HEK293 (cell line): ENCODE results near the gene RAB44.

Source experiments
- CTCF ChIA-PET: fragments of 350-600 bp; formaldehyde crosslinking; extraction: SDS; loops from one replicate; lab custom pipeline; 2021; ENCODE audit warnings: antibody characterized with exemption; lab: Yijun Ruan, JAX
- POLR2A ChIA-PET: fragments of 300-600 bp; formaldehyde crosslinking; extraction: SDS; loops from one replicate; lab custom pipeline; 2020; ENCODE audit warnings: antibody characterized with exemption, inconsistent platforms; lab: Yijun Ruan, JAX
- H3K27ac ChIP-seq: fragments of 200-500 bp; sonication (Bioruptor generic); 2 replicates; pipeline ENCODE4 v1.5.1; 2014; ENCODE audit warnings: low read depth, low read length, control low read depth, inconsistent platforms; ENCODE audit errors: extremely low read depth
- H3K36me3 ChIP-seq, 2 experiments: fragments of 200-500 bp in 1 of 2; sonication (Bioruptor generic) in 1 of 2; 1 replicate in 1 of 2; 2 replicates in 1 of 2; pipeline ENCODE4 v1.5.1; 2014 to 2017; ENCODE audit warnings: inconsistent platforms in 2 of 2, low read length in 2 of 2; ENCODE audit not compliant: control insufficient read depth in 2 of 2, insufficient read depth in 1 of 2
- H3K4me1 ChIP-seq: fragments of 200-500 bp; sonication (Bioruptor generic); 2 replicates; pipeline ENCODE4 v1.5.1; 2014; ENCODE audit warnings: mild to moderate bottlenecking, low read length, inconsistent platforms; ENCODE audit not compliant: control insufficient read depth, insufficient read depth
- H3K4me3 ChIP-seq: 2 replicates; pipeline ENCODE4 v1.5.1; 2011; ENCODE audit warnings: low read depth, mild to moderate bottlenecking, control low read depth, low read length, moderate library complexity
- H3K9me3 ChIP-seq: fragments of 200-500 bp; sonication (Bioruptor generic); 2 replicates; pipeline ENCODE4 v1.5.1; 2014; ENCODE audit warnings: low read depth, low read length, inconsistent platforms; ENCODE audit not compliant: control insufficient read depth, insufficient read depth
- IKZF3 ChIP-seq: fragments of 450-650 bp; IDR thresholded peaks from 2 replicates; pipeline ENCODE4 v1.5.0; 2018; ENCODE audit warnings: missing biosample characterization, mild to moderate bottlenecking, missing genetic modification characterization, moderate library complexity
- KLF7 ChIP-seq: fragments of 450-650 bp; formaldehyde crosslinking; IDR thresholded peaks from 2 replicates; pipeline ENCODE4 v1.5.1; 2016; ENCODE audit warnings: missing biosample characterization, missing genetic modification characterization, borderline replicate concordance
- MYNN ChIP-seq: fragments of 450-650 bp; formaldehyde crosslinking; IDR thresholded peaks from 2 replicates; pipeline ENCODE4 v1.5.1; 2016; ENCODE audit warnings: missing biosample characterization, missing genetic modification characterization, borderline replicate concordance
- PRDM1 ChIP-seq: fragments of 450-650 bp; formaldehyde crosslinking; IDR thresholded peaks from 2 replicates; pipeline ENCODE4; 2016; ENCODE audit warnings: missing biosample characterization, missing genetic modification characterization
- REPIN1 ChIP-seq: fragments of 450-650 bp; formaldehyde crosslinking; IDR thresholded peaks from 2 replicates; pipeline ENCODE4 v1.5.1; 2017; ENCODE audit warnings: missing biosample characterization, missing genetic modification characterization, low read depth
- SP3 ChIP-seq: fragments of 450-650 bp; formaldehyde crosslinking; IDR thresholded peaks from 2 replicates; pipeline ENCODE4 v1.5.1; 2016; ENCODE audit warnings: missing biosample characterization, missing genetic modification characterization
- WT1 ChIP-seq: fragments of 450-650 bp; formaldehyde crosslinking; IDR thresholded peaks from 2 replicates; pipeline ENCODE4 v1.5.1; 2016; ENCODE audit warnings: missing biosample characterization, missing genetic modification characterization
- ZFP41 ChIP-seq: fragments of 450-650 bp; formaldehyde crosslinking; IDR thresholded peaks from 2 replicates; pipeline ENCODE4 v1.5.1; 2016; ENCODE audit warnings: missing biosample characterization, missing genetic modification characterization, borderline replicate concordance
- ZNF133 ChIP-seq: fragments of 450-650 bp; formaldehyde crosslinking; IDR thresholded peaks from 2 replicates; pipeline ENCODE4 v1.5.1; 2016; ENCODE audit warnings: missing biosample characterization, missing genetic modification characterization
- ZNF366 ChIP-seq: fragments of 450-650 bp; formaldehyde crosslinking; conservative IDR thresholded peaks from 2 replicates; pipeline ENCODE4 v1.5.1; 2016; ENCODE audit warnings: missing biosample characterization, missing genetic modification characterization
- ZNF404 ChIP-seq: fragments of 450-650 bp; formaldehyde crosslinking; IDR thresholded peaks from 2 replicates; pipeline ENCODE4 v1.5.1; 2017; ENCODE audit warnings: missing biosample characterization, missing genetic modification characterization
- ZNF48 ChIP-seq: fragments of 450-650 bp; formaldehyde crosslinking; IDR thresholded peaks from 2 replicates; pipeline ENCODE4 v1.5.1; 2016; ENCODE audit warnings: missing biosample characterization, missing genetic modification characterization
- ZNF514 ChIP-seq: fragments of 450-650 bp; formaldehyde crosslinking; IDR thresholded peaks from 2 replicates; pipeline ENCODE4 v1.5.1; 2016; ENCODE audit warnings: missing biosample characterization, missing genetic modification characterization
- ZNF529 ChIP-seq: fragments of 450-650 bp; formaldehyde crosslinking; IDR thresholded peaks from 2 replicates; pipeline ENCODE4 v1.5.1; 2017; ENCODE audit warnings: missing genetic modification characterization, missing biosample characterization; ENCODE audit not compliant: insufficient replicate concordance
- ZNF558 ChIP-seq: fragments of 450-650 bp; formaldehyde crosslinking; IDR thresholded peaks from 2 replicates; pipeline ENCODE4 v1.5.1; 2016; ENCODE audit warnings: missing biosample characterization, missing genetic modification characterization
- ZNF561 ChIP-seq: fragments of 450-650 bp; IDR thresholded peaks from 2 replicates; pipeline ENCODE4 v1.5.1; 2018; ENCODE audit warnings: missing biosample characterization, missing genetic modification characterization, borderline replicate concordance
- ZNF626 ChIP-seq: fragments of 450-650 bp; sonication (Bioruptor Pico); formaldehyde crosslinking; IDR thresholded peaks from 2 replicates; pipeline ENCODE4 v1.5.1; 2018; ENCODE audit warnings: missing biosample characterization, missing genetic modification characterization, inconsistent platforms
- ZNF629 ChIP-seq: fragments of 450-650 bp; formaldehyde crosslinking; IDR thresholded peaks from 2 replicates; pipeline ENCODE4 v1.5.1; 2017; ENCODE audit warnings: missing biosample characterization, missing genetic modification characterization
- ZNF791 ChIP-seq: fragments of 450-650 bp; formaldehyde crosslinking; IDR thresholded peaks from 2 replicates; pipeline ENCODE4 v1.5.1; 2016; ENCODE audit warnings: missing biosample characterization, missing genetic modification characterization
- ZSCAN16 ChIP-seq: fragments of 450-650 bp; formaldehyde crosslinking; IDR thresholded peaks from 2 replicates; pipeline ENCODE4 v1.5.1; 2016; ENCODE audit warnings: missing biosample characterization, missing genetic modification characterization
- TF ChIP-seq, protein P1 (sequence below): fragments of 450-650 bp; formaldehyde crosslinking; IDR thresholded peaks from 2 replicates; pipeline ENCODE4 v1.5.1; 2017; ENCODE audit warnings: missing biosample characterization, missing genetic modification characterization
- TF ChIP-seq, protein P2 (sequence below): fragments of 450-650 bp; formaldehyde crosslinking; IDR thresholded peaks from 2 replicates; pipeline ENCODE4 v1.5.1; 2016; ENCODE audit warnings: missing biosample characterization, missing genetic modification characterization
- TF ChIP-seq, protein P3 (sequence below): fragments of 450-650 bp; formaldehyde crosslinking; IDR thresholded peaks from 2 replicates; pipeline ENCODE4 v1.5.1; 2017; ENCODE audit warnings: missing biosample characterization, mild to moderate bottlenecking, missing genetic modification characterization, moderate library complexity
- TF ChIP-seq, protein P4 (sequence below): fragments of 450-650 bp; formaldehyde crosslinking; IDR thresholded peaks from 2 replicates; pipeline ENCODE4 v1.5.1; 2016; ENCODE audit warnings: missing biosample characterization, missing genetic modification characterization
- TF ChIP-seq, protein P5 (sequence below): sonication (generic); formaldehyde crosslinking; IDR thresholded peaks from 2 replicates; pipeline ENCODE4 v1.8.1; 2022; ENCODE audit warnings: mild to moderate bottlenecking, moderate library complexity, missing genetic modification reagents

The RAB44 gene

DNA sequence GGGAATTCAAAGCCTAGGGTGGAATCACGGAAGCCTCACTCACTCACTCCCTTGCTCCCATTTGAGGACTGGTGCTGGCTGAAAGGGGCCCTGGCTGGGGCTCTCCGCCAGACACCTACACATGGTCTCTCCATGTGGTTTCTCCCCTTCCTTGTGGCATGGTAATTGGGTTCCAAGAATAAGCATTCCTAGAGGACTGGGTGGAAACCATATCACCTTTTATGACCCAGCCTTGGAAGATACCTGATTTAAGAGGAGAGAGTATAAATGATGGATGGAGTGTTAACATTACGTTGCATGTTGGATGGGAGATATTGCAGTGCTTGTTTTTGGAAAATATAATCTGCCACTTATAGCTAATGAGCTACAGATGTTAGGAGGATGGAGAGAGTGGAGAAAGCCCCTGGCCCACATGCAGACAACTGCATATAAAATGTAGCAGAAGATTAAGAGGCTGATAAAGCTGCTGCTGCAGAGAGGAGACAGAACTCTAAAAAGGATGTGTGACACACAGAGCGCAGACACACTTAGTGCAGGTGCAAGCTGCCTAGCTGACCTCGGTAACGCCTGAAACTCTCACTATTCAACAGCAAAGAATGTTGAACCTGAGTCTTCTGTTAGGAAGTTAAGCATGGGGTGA lies 42.4 kb upstream of the RAB44 start (continued):
- TF ChIP-seq, protein P1, sequence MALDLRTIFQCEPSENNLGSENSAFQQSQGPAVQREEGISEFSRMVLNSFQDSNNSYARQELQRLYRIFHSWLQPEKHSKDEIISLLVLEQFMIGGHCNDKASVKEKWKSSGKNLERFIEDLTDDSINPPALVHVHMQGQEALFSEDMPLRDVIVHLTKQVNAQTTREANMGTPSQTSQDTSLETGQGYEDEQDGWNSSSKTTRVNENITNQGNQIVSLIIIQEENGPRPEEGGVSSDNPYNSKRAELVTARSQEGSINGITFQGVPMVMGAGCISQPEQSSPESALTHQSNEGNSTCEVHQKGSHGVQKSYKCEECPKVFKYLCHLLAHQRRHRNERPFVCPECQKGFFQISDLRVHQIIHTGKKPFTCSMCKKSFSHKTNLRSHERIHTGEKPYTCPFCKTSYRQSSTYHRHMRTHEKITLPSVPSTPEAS: no peak
- no peak for TF ChIP-seq MYNN (tag by site-specific recombination)
- TF ChIP-seq, protein P2, sequence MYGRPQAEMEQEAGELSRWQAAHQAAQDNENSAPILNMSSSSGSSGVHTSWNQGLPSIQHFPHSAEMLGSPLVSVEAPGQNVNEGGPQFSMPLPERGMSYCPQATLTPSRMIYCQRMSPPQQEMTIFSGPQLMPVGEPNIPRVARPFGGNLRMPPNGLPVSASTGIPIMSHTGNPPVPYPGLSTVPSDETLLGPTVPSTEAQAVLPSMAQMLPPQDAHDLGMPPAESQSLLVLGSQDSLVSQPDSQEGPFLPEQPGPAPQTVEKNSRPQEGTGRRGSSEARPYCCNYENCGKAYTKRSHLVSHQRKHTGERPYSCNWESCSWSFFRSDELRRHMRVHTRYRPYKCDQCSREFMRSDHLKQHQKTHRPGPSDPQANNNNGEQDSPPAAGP (tag by site-specific recombination): no peak
- TF ChIP-seq ZSCAN16: no peak
- TF ChIP-seq IKZF3: no peak
- TF ChIP-seq ZNF626 (tag by site-specific recombination): no peak
- no peak for TF ChIP-seq ZFP41 (tag by site-specific recombination)
- no peak for TF ChIP-seq ZNF48 (tag by site-specific recombination)
- no peak for TF ChIP-seq REPIN1 (tag by site-specific recombination)

DNA sequence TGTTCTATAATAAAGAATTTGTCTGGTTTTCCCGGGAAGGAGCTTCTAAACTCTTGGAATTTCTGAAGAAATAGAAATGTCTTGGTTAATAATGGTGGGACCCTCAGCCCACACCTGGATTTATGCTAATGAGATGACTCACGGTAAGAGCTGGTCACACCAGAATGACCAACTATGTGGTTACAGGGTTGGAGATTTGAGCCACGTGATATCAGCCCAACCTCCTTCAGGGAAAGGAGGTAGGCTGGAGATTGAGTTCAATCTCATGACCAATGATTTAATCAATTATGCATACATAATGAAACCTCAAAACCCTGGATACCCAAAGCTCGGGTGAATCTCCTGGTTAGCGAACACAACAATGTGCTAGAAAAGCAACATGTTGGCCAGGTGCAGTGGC lies 41.2 kb upstream of the RAB44 start:
- TF ChIP-seq ZNF133 (tag by site-specific recombination) (no peak), SP3 (no peak)
- TF ChIP-seq, protein P3, sequence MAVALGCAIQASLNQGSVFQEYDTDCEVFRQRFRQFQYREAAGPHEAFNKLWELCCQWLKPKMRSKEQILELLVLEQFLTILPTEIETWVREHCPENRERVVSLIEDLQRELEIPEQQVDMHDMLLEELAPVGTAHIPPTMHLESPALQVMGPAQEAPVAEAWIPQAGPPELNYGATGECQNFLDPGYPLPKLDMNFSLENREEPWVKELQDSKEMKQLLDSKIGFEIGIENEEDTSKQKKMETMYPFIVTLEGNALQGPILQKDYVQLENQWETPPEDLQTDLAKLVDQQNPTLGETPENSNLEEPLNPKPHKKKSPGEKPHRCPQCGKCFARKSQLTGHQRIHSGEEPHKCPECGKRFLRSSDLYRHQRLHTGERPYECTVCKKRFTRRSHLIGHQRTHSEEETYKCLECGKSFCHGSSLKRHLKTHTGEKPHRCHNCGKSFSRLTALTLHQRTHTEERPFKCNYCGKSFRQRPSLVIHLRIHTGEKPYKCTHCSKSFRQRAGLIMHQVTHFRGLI (tag by site-specific recombination): peak; percentile 72; the same call in 1 of the 2 replicates
- ChIA-PET CTCF (interaction anchor here (1.0 to 1.8 kb wide), 4 partner anchors 11 to 103 kb away, joined by 3 to 12 read pairs (median 4); no protein-coding TSS in a partner anchor), POLR2A (no interaction called here)
- Histone ChIP-seq H3K4me1 (peaks cover 10% of the 10 kb centered on the region), H3K4me3 (no peak overlapping the region), H3K27ac (no peak overlapping the region), H3K9me3 (no peaks in the 10 kb centered on the region), H3K36me3 (no peaks in the 10 kb centered on the region)

DNA sequence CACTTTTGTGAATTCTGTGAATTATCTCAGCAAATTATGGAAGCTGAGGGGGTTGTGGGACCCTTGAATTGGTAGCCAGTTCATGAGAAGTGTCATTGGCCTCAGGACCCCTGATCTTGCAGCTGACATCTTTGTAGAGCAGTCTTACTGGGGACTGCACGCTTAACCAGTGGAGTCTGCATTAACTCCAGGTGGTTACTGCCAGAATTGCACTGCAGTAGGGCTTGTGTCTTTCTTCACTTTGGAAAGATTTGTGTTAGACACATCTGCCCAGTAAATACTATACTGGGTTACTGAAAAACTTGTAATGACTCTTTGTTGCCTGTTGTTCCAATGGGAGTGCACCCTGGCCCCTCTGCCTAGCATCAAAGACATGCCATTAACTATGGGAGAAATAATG lies 40.4 kb upstream of the RAB44 start:
- H3K4me1 ChIP-seq: peaks cover 10% of the 10 kb centered on the region
- ChIA-PET POLR2A (interaction anchor here (0.7 to 1.5 kb wide), 2 partner anchors 21 to 925 kb away, joined by 3 to 7 read pairs; partner anchors contain the start of gene CDKN1A), CTCF (interaction anchor here (1.0 to 1.8 kb wide), 5 partner anchors 10 to 102 kb away, joined by 3 to 12 read pairs (median 5); no protein-coding TSS in a partner anchor)
- H3K27ac ChIP-seq: no peak overlapping the region
- H3K9me3 ChIP-seq: no peaks in the 10 kb centered on the region
- no peaks in the 10 kb centered on the region for H3K36me3 ChIP-seq
- H3K4me3 ChIP-seq: no peak overlapping the region
- TF ChIP-seq ZNF629 (tag by site-specific recombination) (no peak), ZNF561 (tag by site-specific recombination) (no peak), WT1 (tag by site-specific recombination) (no peak), ZNF514 (tag by site-specific recombination) (no peak), PRDM1 (no peak), ZNF791 (tag by site-specific recombination) (no peak), ZNF404 (tag by site-specific recombination) (no peak), ZNF529 (tag by site-specific recombination) (no peak), ZNF366 (no peak), KLF7 (tag by site-specific recombination) (no peak), ZNF558 (tag by site-specific recombination) (no peak)
- TF ChIP-seq, protein P4, sequence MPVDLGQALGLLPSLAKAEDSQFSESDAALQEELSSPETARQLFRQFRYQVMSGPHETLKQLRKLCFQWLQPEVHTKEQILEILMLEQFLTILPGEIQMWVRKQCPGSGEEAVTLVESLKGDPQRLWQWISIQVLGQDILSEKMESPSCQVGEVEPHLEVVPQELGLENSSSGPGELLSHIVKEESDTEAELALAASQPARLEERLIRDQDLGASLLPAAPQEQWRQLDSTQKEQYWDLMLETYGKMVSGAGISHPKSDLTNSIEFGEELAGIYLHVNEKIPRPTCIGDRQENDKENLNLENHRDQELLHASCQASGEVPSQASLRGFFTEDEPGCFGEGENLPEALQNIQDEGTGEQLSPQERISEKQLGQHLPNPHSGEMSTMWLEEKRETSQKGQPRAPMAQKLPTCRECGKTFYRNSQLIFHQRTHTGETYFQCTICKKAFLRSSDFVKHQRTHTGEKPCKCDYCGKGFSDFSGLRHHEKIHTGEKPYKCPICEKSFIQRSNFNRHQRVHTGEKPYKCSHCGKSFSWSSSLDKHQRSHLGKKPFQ: no peak
- TF ChIP-seq, protein P5, sequence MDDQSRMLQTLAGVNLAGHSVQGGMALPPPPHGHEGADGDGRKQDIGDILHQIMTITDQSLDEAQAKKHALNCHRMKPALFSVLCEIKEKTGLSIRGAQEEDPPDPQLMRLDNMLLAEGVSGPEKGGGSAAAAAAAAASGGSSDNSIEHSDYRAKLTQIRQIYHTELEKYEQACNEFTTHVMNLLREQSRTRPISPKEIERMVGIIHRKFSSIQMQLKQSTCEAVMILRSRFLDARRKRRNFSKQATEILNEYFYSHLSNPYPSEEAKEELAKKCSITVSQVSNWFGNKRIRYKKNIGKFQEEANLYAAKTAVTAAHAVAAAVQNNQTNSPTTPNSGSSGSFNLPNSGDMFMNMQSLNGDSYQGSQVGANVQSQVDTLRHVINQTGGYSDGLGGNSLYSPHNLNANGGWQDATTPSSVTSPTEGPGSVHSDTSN (CRISPR knock-in tag): no peak
